Fibroblast of pulmonary artery (primary cell): ENCODE data around the gene CFAP20.
"Not testable (repeated sequence)": the region's sequence is repeated elsewhere in the genome, so short reads cannot be mapped to it uniquely, and the experiment has no call there.

Experiments
- DNase-seq: peaks from one replicate; pipeline ENCODE4 v3.0.0-alpha.2; 2010; ENCODE audit warnings: low read depth
- H3K4me3 ChIP-seq: replicated peaks from 2 replicates; pipeline ENCODE4 v1.5.1; 2011; ENCODE audit warnings: low read depth, mild to moderate bottlenecking, control low read depth, low read length, moderate library complexity
- TF ChIP-seq, protein P1 (sequence below): IDR thresholded peaks from 2 replicates; pipeline ENCODE4 v1.5.1; 2011; ENCODE audit warnings: mild to moderate bottlenecking, control low read depth, low read length, inconsistent platforms; ENCODE audit errors: missing control alignments

CFAP20 gene

DNA sequence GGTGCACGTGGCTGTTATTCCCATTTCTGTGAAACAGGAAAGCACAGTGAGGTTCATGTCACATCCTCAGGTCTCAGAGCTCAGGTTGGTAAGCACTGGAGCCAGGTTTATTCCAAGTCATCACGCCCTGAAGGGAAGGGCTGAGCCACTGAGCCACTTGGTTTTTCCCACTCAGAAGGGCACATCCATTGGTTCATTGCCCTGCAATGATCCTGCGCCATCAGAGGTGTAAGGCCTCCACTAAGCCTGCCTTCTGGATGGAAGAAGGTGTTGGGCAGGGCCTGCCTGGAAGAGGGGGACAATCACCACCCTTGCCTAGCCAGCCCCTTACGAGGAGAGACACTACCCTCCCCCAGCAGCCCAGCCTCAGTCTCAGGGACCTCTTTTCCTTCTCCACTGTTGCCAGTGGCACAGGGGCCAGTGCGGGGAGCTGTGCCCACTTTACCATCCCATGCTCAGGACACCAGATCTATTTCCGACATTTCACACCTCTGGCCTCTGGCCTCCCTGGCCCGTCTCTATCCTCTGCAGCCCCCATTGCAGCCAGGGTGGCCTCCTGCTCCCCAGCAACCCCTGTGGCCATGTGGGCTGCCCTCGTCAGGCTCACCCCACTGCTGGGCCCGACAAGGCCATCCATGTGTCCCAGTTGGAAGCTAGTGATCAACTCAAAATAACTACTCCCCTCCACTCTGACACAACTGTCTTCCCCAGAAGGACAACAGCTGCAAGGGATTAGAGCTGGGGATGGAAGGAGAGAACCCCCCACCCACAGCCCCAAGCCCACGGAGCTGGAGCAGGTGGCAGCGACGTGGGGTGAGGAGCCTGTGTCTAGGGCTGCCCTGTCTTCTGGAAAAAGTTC lies 29.9 kb downstream of the CFAP20 start:
- TF ChIP-seq, protein P1, sequence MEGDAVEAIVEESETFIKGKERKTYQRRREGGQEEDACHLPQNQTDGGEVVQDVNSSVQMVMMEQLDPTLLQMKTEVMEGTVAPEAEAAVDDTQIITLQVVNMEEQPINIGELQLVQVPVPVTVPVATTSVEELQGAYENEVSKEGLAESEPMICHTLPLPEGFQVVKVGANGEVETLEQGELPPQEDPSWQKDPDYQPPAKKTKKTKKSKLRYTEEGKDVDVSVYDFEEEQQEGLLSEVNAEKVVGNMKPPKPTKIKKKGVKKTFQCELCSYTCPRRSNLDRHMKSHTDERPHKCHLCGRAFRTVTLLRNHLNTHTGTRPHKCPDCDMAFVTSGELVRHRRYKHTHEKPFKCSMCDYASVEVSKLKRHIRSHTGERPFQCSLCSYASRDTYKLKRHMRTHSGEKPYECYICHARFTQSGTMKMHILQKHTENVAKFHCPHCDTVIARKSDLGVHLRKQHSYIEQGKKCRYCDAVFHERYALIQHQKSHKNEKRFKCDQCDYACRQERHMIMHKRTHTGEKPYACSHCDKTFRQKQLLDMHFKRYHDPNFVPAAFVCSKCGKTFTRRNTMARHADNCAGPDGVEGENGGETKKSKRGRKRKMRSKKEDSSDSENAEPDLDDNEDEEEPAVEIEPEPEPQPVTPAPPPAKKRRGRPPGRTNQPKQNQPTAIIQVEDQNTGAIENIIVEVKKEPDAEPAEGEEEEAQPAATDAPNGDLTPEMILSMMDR, result no peak
- no peak for DNase-seq
- no peak overlapping the region for H3K4me3 ChIP-seq

DNA sequence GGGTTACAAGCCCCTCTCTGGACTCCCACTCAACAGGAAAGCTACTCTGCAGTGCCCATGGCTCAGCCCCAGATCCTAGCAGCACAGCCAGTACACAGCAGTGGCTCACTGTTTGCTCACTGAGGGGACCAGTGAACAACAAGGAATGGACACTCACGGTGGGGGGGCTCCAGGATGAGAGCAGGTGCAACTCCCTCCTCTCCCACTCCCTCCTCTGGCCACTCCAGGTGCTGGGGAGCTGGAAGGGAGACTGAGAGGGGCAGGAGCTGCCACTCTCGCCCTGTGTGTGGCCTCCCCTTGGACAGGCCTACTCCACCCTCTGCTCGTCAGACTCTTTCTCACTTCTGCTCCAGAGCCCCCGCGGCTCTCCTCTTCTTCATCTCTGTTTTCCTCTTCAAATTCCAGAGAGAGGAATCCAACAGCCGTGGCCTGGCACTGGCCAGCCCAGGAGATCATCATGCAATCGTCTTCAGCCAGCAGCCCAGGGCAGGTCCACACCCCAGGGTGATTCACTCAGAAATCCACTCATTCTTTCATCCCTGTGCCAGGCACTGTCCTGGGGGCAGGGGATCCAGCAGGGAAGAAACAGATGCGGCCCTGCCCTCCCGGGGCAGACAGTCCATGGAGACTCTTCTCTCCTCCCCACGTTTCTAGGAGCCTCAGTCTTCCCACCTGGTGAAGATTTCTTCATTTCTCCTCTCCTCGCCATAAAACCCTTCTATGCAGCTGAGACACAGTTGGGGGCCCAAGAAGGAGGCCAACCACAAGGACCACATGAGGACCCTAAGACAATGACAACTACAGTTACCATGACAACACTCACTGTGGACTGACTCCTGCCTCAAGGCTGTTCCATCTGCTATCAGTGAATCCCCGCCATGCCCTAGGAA lies 30.7 kb downstream of the CFAP20 start:
- TF ChIP-seq, protein P1, result no peak
- peak; percentile 14 for DNase-seq
- H3K4me3 ChIP-seq, result no peak overlapping the region

DNA sequence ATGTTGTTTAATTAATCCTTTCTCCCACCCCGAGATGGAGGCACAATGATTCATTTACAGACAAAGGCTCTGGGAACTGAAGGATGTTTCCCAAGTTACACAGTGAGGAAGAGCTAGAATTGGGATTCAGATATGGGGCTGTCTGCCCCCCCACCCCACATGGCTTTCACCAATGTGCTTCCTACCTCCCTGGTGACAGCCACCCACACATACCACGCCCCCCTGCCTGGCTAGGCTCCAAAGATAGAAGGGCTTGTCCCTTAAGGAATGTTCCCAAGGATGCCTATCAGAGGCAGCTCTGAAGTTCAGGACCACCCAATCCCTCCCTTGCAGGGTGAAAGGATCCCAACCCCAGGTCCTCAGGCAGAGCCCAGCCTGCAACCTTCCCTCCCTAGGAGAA lies 32.9 kb downstream of the CFAP20 start:
- no peak overlapping the region for H3K4me3 ChIP-seq
- DNase-seq, result no peak
- TF ChIP-seq, protein P1, result no peak

DNA sequence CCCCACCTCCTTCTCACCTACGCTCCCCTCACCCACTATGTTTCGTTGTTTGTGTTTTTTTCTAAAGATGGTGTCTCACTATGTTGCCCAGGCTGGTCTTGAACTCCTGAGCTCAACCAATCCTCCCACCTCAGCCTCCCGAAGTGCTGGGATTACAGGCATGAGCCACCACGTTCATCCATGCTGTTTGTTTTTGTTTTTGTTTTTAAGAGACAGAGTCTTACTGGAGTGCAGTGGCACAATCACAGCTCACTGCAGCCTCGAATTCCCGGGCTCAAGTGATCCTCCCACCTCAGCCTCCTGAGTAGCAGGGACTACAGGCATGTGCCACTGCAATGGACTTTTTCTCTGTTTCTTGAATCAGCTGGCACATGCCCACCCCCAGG lies 33.6 kb downstream of the CFAP20 start:
- H3K4me3 ChIP-seq, DNase-seq: not testable (repeated sequence)

DNA sequence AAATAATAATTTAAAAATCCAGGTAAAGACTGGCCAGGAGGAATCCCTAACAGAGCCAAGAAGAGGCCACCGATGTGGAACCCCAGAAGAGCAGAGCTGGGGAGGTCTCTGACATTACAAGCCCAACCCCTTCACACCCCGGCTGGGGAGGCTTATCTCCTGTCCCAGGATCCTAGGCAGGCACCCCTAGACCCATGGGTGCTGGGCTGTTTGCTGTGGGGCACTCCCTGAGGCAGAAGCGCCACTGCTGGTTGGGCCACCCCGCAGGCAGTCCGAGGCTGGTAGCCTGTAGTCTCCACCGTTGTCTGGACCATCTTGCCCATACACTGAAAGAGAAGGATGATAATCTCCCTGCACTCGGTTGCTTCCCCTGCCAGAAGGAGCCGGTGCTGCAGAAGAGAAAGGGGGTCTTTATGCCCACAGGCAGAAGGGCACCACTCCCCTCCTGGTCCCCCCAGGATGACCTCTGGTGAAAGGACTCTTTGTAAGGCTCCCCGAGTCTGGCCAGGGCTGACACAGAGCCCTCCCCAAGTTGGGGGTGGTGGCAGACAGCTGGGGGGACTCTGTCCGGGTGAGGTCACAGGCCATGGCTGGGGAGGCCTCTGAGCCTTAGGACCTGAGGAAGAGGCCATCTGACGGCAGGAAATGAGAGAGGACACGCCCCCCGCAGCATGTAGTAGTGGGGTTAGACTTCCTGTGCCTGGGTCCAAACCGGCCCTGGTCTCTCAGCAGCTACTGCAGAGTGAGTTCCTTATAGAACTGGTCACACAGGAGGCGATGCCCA lies 34.2 kb downstream of the CFAP20 start:
- TF ChIP-seq, protein P1, result no peak
- no peak for DNase-seq
- H3K4me3 ChIP-seq, result no peak overlapping the region

DNA sequence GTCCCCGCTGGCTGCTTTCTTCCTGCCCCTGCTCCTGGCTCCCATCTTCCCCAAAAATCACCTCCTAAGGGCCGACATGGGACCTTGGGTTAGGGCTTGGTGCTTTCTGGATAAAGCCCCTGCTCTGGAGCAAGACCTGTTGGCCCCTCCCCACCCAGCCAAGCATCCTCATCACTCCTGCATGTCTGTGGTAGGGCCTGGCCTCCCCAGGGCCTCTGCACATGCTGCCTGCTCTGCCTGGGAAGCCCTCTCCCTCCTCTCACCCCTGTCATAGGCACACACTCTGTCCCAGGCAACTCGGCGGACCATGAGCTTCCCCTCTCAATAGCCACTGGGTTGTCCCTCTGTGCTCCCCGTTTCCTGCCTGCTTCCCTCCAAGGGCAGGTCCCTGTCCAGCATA lies 35.2 kb downstream of the CFAP20 start:
- no peak for DNase-seq
- TF ChIP-seq, protein P1, result no peak

DNA sequence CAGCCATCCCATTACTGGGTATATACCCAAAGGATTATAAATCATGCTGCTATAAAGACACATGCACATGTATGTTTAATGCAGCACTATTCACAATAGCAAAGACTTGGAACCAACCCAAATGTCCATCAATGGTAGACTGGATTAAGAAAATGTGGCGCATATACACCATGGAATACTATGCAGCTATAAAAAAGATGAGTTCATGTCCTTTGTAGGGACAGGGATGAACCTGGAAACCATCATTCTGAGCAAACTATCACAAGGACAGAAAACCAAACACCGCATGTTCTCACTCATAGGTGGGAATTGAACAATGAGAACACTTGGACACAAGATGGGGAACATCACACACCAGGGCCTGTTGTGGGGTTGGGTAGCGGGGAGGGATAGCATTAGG lies 38.8 kb downstream of the CFAP20 start:
- H3K4me3 ChIP-seq, DNase-seq: not testable (repeated sequence)

More for the DNA sequence above, 35.2 kb downstream of the CFAP20 start:
- no peak overlapping the region for H3K4me3 ChIP-seq
